H1 (cell line): ENCODE measurements around the gene DEPP1. TPM values are rescaled to one million over a fixed set of nuclear protein-coding genes. Genes with fewer than 3 reads are reported as not detected.

ENCODE experiments used
- CHD2 ChIP-seq: IDR thresholded peaks from 2 replicates; pipeline ENCODE4 v1.6.1; 2012; ENCODE audit warnings: low read length, improper control_type of control experiment
- JUND ChIP-seq: IDR thresholded peaks from 2 replicates; pipeline ENCODE4 v1.6.1; 2011; ENCODE audit warnings: mild to moderate bottlenecking, improper control_type of control experiment, low read length
- TEAD4 ChIP-seq: IDR thresholded peaks from 2 replicates; pipeline ENCODE4 v1.6.1; 2012; ENCODE audit warnings: low read depth, low read length, inconsistent platforms, mixed read lengths
- YY1 ChIP-seq: IDR thresholded peaks from 2 replicates; pipeline ENCODE4 v1.6.1; 2011; ENCODE audit warnings: low read depth, mild to moderate bottlenecking, low read length
- polyA plus RNA-seq, 7 experiments: library from polyadenylated mRNA; depleted of rRNA in 3 of 7; stranded (reverse) in 5 of 7; unstranded in 2 of 7; fragments of >200 nt in 5 of 7; fragments of 200-250 nt in 2 of 7; gene quantifications; 1 replicate in 5 of 7; 2 replicates in 1 of 7; 4 replicates in 1 of 7; pipeline versions ENCODE4 v1.2.1 to v1.2.3, GENCODE V29; 2011 to 2013; ENCODE audit warnings: missing spikeins in 2 of 7, mixed read lengths in 2 of 7
- total RNA-seq: library from RNA; stranded (reverse); fragmentation: NEBNext Ultra II Directional; extraction: Animal tissue kit (Norgen Biotek cat#: 25700); gene quantifications from 2 replicates; pipeline ENCODE4 v1.2.1, GENCODE V29; 2021

The DEPP1 gene
- total and polyA plus RNA-seq, 2 of the 8 experiments (the other 6 are each of a cell fraction or from before 2014, with no cell fraction given): 0.67 to 4.5 TPM

GRCh38 chr10:44932517-44933450 lies 45.8 kb downstream of the DEPP1 start (continued):
- TF ChIP-seq CHD2 (0 out of 2 replicates have a peak, but pooled peaks have one; percentile 31), JUND (0 out of 2 replicates have a peak, but pooled peaks have one; percentile 41), YY1 (peak; percentile 65; the same call in 1 of the 2 replicates), TEAD4 (no peak)
